Right atrium auricular region (tissue), 2 donors: ENCODE measurements around the gene CNTNAP5. TPM values are rescaled to one million over a fixed set of nuclear protein-coding genes. Genes with fewer than 3 reads are reported as not detected.

Source experiments
- DNase-seq: peaks from one replicate; pipeline ENCODE4 v3.0.0-alpha.2; 2019; ENCODE audit warnings: low spot score
- H3K27ac ChIP-seq, 2 donors: fragments of 200-600 bp; sonication (generic); 1 replicate in 1 of 2; 2 replicates in 1 of 2; pipeline ENCODE4 v1.5.1; 2016 to 2019
- H3K27me3 ChIP-seq, 2 donors: fragments of 200-600 bp; sonication (generic); one replicate each; pipeline versions ENCODE4 v1.5.1 to v1.6.0; 2017 to 2019
- H3K36me3 ChIP-seq: fragments of 200-600 bp; sonication (generic); one replicate; pipeline ENCODE4 v1.5.1; 2016
- H3K4me1 ChIP-seq, 2 donors: fragments of 200-600 bp; sonication (generic); one replicate each; pipeline versions ENCODE4 v1.5.1 to v1.6.0; 2017 to 2019
- H3K4me3 ChIP-seq, 2 donors: fragments of 200-600 bp; sonication (generic); 1 replicate in 1 of 2; 2 replicates in 1 of 2; pipeline ENCODE4 v1.5.1; 2017 to 2019; ENCODE audit warnings: mild to moderate bottlenecking in 1 of 2, moderate library complexity in 1 of 2
- H3K9me3 ChIP-seq, 2 donors: fragments of 200-600 bp; sonication (generic); one replicate each; pipeline ENCODE4 v1.5.1; 2019
- total RNA-seq, 2 donors: library from RNA; depleted of rRNA; stranded (reverse); fragments of >200 nt; gene quantifications; one replicate each; pipeline ENCODE4 v1.1.0, GENCODE V29; 2016
- TF ChIP-seq, protein P1 (sequence below), 2 donors: fragments of 200-600 bp; sonication (generic); IDR thresholded peaks; one replicate each; pipeline ENCODE4 v1.5.1; 2019; ENCODE audit warnings: antibody characterized with exemption in 2 of 2

The CNTNAP5 gene
- total RNA-seq, 2 donors from 2014 or later, result not detected

DNA sequence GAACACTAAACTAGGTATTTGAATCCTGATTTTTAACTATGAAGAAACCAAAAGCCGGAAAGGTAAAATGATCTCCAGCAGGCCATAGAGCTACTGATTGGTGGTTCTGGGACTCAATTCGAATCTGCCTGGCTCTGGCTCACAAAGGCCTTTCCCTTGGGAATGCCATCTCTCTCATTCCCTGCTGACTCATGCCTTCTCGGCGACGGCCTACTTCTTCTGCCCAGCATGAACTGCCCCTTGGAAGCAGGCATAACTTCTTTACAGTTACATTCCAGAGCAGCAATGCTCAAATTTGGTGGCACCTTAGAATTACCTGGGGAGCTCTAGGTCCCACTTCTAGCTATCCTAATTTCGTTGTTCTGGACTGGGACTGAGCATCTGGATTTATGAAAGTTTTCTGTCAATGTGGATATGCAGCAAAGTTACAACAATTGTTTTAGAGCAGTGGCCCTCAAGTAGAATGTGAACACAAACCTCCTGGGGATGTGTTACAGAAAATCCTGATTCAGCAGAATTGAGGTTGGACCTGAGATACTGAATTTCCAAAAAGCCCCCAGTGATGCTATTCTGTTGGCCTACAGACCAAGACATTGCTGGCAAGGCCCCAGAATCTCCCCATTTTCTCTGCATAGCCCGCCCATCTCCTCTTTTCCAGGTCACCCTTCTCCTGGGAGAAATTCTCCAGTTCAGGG lies 261.1 kb downstream of the CNTNAP5 start:
- Histone ChIP-seq H3K4me1 (no peaks in the 10 kb centered on the region), H3K27me3 (no peaks in the 10 kb centered on the region), H3K27ac (no peak overlapping the region), H3K36me3 (no peaks in the 10 kb centered on the region), H3K9me3 (peaks cover 0 to 11% of the 10 kb centered on the region in 2 donors), H3K4me3 (no peak overlapping the region)
- DNase-seq, result no peak
- TF ChIP-seq, protein P1, sequence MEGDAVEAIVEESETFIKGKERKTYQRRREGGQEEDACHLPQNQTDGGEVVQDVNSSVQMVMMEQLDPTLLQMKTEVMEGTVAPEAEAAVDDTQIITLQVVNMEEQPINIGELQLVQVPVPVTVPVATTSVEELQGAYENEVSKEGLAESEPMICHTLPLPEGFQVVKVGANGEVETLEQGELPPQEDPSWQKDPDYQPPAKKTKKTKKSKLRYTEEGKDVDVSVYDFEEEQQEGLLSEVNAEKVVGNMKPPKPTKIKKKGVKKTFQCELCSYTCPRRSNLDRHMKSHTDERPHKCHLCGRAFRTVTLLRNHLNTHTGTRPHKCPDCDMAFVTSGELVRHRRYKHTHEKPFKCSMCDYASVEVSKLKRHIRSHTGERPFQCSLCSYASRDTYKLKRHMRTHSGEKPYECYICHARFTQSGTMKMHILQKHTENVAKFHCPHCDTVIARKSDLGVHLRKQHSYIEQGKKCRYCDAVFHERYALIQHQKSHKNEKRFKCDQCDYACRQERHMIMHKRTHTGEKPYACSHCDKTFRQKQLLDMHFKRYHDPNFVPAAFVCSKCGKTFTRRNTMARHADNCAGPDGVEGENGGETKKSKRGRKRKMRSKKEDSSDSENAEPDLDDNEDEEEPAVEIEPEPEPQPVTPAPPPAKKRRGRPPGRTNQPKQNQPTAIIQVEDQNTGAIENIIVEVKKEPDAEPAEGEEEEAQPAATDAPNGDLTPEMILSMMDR (IDR thresholded peaks at IDR 0.05), result no peak

DNA sequence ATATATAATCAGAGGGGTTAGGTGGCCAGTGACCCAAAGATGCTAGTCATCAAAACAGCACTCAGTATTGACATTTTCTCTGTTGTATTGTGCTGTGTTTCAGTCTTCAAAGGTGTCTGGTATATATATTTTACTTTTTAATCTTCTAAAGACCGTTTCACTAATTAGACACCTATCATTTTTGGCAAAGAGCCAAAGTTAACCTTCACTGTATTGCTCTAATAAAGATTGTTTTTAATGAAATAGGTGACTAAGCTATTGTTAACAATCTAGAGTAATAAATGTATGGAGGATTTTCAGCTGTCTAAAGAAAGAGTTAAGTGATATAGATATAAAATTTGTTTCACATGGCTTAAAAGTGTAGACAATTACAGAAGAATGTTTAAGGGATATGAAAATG lies 264.0 kb downstream of the CNTNAP5 start:
- H3K4me3 ChIP-seq, result no peak overlapping the region
- TF ChIP-seq, protein P1 (IDR thresholded peaks at IDR 0.05), result no peak
- H3K4me1 ChIP-seq, result no peaks in the 10 kb centered on the region
- H3K27ac ChIP-seq, result no peak overlapping the region
- H3K27me3 ChIP-seq, result no peaks in the 10 kb centered on the region
- peaks cover 0 to 2% of the 10 kb centered on the region in 2 donors for H3K9me3 ChIP-seq
- no peaks in the 10 kb centered on the region for H3K36me3 ChIP-seq
- DNase-seq, result no peak

DNA sequence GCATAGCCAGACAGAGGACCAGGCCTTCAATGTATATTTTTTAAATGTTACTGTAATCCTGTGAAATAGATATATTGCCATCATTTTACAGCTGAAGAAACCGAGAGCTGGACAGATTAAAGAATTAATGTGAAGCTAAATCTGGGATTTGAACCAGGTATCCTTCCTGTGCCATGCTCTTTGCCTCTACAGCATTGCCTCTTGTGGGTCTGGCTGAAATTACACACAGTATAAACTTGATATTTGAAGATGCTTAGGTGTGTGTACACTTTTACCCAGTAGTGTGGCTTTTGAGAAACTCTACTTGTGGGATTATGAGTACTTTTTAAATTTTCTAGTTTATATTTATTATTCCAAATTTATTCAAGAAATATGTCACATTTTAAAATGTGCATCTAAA lies 264.5 kb downstream of the CNTNAP5 start:
- no peak for DNase-seq
- no peak overlapping the region for H3K4me3 ChIP-seq
- TF ChIP-seq, protein P1 (IDR thresholded peaks at IDR 0.05), result no peak

DNA sequence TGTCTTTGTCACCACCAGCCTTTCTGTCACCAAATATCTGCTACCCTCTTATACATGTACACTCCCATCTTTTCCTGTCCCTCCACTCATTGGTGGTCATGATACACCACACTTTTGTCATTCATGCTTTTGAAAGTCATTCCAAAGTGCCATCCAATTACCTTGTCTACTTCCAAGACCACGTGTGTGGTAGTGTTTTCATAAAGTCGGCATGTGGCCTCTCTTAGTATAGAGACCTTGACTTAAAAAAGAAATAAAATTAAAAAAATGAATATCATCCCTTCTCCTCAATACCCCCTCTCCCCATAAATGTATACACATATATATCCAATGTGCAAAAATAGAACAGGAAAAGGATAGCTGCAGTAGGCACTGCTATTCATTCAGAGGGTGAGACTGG lies 271.4 kb downstream of the CNTNAP5 start:
- Histone ChIP-seq H3K27me3 (no peaks in the 10 kb centered on the region), H3K36me3 (no peaks in the 10 kb centered on the region), H3K4me1 (no peaks in the 10 kb centered on the region), H3K9me3 (no peaks in the 10 kb centered on the region), H3K4me3 (no peak overlapping the region), H3K27ac (no peak overlapping the region)
- DNase-seq, result no peak
- TF ChIP-seq, protein P1 (IDR thresholded peaks at IDR 0.05), result no peak

More for the DNA sequence above, 264.5 kb downstream of the CNTNAP5 start:
- Histone ChIP-seq H3K36me3 (no peaks in the 10 kb centered on the region), H3K4me1 (no peaks in the 10 kb centered on the region), H3K27me3 (no peaks in the 10 kb centered on the region), H3K9me3 (no peaks in the 10 kb centered on the region), H3K27ac (no peak overlapping the region)

DNA sequence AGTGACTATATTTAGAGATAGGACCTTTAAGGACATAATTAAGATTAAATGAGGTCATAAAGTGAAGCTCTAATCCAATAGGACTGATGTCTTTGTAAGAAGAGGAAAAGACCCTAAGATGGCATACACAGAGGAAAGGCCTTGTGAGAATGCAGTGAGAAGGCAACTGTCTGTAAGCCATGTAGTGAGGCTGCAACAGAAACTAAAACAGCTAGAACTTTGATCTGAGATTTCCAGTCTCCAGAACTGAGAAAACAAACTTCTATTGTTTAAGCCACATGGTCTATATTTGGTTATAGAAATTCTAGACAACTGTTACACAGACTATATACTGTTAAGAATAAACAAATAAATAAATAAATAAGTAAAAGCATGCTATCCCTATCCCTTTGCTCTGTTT lies 276.8 kb downstream of the CNTNAP5 start:
- Histone ChIP-seq H3K27ac (no peak overlapping the region), H3K36me3 (no peaks in the 10 kb centered on the region), H3K4me3 (no peak overlapping the region), H3K27me3 (no peaks in the 10 kb centered on the region), H3K9me3 (peaks cover 0 to 6% of the 10 kb centered on the region in 2 donors), H3K4me1 (no peaks in the 10 kb centered on the region)
- TF ChIP-seq, protein P1 (IDR thresholded peaks at IDR 0.05), result no peak
- no peak for DNase-seq
